ENCODE measurements around the gene GPR158.

Gene GPR158

DNA sequence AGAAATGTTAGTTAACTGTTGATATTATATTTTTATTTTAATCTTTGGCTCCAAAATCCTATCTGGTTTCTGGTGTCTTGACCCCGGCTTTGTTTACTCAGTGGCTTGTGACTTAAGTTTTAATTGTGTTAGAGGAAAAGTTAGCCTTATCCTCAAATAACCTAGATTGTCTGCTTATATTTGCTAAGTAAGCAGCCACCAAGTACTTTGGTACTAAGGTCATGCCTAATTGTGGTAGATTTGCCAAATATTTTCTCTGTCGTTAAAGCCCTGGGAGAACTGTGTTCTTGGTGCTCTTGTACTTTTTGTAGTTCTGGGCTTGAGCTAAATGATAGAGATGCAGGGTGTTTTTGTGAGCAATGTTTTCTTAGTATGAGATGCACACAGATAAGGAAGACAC lies 34.8 kb downstream of the GPR158 start:
- DNase-seq: no peak

DNA sequence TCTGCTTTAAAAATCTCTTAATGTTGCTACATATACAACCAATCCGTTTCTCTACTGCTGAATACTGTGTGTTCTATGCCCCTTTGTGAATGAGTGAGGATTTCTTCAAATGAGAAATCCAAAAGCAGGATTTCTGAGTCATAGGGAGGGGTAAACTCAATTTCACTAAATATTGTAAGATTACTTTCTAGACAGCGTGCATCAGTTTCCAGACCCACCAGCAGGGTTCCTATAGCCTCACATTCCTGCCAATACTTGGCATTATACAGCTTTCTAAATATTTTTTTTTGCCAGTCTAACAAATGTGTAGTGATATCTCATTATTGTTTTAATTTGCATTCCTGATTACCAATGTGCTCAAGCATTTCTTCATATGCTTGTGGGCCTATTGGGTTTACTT lies 35.5 kb downstream of the GPR158 start:
- DNase-seq: no peak

DNA sequence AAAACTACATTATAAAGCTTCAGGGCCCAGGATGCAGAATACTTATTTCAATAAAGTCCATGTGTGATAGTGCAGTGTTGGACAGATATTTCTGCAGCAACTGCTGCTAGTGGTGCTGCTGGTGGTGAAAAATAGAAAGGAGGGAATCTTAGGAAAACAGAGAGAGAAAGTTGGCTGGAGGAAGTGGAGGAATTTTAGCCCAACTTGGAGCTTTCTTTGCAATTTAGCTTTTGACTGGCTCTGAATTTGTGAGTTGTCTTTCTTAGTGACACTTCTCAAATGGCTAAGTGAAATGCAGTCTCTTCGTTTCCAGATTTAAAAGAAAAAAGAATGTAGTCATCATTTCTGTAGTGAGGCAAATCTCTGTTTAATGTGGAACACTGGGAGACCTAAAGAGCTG lies 45.4 kb downstream of the GPR158 start:
- DNase-seq: no peak

DNA sequence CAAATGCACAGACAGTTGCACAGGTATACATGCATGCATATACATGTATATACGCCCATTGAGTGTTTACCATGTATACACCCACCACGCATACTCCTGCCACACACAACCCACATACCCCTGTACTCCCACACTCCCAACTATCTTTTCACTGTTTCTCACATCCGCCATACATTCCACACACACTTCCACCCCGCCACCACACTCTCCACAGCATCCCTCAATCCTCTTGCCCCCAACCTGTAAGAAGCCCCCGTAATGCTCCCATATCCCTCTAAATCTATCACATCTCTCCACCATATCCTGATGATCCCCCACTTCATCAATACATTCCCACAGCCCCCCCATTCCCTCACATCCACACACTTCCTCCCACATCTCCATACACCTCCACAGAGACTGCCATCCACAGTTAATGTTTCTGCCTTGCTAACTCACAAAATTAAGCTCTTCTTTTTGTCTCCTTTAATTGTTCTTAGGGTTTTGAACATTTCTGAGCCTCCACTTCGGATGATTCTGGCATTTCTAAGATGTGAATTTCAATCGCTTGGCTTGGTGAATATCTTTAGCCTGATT lies 47.4 kb downstream of the GPR158 start:
- DNase-seq: no peak

DNA sequence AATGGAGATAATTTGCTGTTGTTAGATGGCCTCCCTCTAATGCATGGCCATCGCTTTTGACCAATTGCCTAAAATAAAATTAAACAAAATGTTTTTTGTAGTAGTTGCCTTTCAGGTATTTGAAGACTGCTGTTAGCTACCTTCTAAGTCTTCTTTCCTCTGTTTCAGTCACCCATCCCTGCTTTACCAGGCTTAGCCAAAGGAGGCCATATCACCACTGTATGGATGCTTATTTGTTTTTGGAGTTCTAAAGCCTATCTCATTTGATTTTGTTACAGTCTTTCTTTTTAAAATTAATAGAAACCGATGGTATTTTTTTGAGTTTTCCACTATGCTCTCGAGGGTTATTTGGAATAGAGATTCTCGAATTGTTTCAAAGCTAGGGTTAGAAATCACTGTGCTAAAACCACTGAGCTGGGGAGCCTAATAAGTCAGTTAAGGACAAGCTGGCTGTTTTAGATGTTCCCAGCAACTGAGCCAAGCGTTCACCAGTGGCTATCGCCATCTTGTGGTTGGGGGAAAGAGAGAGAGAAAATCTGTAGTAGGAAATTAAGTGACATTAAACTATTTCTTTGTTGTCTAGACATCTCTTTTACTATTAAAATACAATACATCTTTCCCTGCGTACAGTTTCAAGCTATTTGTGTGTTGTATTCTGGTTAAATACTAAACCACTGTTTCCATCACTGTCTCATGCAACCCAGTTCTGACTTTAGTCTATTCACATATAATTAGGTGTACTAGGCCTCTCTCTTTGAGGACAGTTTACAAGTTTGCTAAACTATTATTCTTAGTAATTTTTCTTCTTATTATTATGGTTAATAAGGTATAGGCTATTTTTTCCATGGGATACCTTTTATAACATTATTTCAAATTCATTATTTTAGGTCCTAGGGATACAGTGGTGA lies 52.2 kb downstream of the GPR158 start:
- no peak for DNase-seq

DNA sequence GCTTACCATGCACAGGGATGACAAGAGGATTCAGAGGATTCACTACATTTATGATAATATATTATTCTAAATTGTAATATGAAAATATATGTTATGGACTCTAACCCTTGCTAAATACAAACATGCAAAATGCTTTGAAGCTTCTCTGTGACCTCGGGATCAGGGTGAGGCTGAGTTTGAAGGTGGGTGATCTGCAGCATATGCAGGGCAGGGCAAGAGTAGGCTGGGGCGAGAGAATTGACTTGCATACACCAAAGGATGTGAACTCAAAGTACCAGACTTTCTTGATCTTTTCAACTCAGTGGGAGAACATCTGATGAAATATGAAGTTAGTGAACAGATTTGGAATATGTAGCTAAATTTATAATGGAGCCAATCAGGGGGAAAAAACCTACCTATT lies 57.0 kb downstream of the GPR158 start:
- no peak for DNase-seq

DNA sequence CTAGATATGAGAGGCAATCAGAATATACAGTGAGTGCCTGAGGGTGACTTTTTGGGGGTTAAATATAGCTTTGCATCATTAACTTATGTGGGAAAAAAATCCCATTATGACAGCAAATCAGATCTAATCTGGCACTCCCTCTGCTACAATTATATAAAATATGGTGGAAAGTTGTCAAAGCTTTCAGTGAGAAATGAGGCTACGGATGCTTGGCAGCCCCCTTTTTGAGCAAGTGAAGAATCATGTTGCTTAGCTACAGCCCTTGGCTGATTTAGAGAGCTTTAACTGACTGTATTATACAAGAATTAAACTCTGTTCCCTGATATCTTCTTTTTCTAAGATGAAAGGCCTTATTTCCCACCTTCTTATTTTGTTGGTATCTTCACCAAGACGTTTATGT lies 57.4 kb downstream of the GPR158 start:
- DNase-seq: no peak

DNA sequence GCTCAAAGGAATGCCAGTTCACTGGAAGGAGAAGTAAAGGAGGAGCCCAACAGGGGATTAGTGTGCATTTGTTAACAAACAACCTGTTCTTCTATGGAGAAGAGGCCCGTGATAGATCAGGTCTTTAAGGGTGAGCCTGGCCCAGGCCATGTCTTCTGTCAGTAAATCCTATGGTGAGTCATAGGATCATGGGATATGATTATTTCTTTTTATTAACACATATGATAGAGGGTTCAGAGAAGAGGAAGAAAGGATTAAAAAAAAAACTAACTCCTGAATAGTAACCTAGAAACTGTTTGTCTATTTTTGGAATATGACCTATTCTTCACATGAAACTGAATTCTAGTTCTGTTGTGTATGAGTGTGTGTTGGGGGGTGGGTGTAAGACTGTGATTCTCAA lies 70.4 kb downstream of the GPR158 start:
- no peak for DNase-seq

DNA sequence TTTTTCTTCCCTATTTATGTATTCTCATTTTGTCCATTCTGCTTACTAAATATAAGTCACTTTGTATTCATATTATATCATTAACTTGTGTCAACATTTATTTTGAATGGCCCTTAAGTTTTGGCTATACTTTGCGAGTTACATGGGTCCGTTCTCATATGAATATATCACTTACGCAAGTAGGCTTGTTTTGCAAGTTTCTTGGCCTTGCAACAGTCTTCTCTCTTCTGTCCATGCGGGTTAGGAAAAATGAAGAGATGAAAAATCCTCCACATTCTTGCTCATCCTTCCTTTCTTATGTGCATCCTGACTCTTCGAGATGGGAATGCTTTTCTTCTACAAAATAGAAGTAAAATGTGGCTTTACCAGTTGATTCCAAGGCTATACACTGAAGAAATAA lies 82.8 kb downstream of the GPR158 start:
- DNase-seq: no peak

DNA sequence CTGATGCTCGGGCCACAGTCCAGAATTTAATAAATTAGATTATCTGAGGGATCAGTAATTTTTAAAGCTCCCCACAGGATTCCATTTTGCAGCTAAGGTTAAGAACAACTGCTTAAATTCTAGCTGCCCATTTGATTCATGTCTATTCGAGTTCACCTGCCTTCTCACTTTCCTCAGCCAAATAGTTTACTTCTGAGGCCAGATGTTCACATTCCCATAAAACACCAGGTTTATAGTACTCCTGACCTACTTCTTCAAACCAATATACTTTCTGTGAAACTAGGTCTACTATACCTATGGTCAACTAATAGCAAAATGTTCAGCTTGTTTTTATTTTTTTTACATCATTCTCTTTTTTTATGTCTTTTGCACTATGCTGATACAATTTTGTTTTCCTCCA lies 86.3 kb downstream of the GPR158 start:
- no peak for DNase-seq

DNA sequence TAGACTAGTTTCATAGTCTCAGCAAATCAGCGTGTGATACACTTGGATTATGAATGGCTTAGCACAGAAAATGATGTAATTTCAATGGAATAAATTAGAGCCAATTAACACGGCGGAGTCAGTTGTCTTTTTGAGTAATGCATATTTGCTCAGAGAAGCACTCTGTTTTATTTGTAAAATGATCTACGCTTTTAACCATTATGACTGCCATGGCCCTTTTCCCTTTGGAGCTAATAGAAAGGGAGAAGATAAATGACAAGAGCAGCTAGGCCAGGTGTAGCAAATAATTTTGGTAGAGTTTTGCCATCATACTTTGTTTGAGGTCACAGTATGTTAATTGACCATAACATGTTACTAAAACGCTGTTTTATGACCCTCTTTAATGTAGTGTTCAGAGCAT lies 86.8 kb downstream of the GPR158 start:
- DNase-seq: no peak

DNA sequence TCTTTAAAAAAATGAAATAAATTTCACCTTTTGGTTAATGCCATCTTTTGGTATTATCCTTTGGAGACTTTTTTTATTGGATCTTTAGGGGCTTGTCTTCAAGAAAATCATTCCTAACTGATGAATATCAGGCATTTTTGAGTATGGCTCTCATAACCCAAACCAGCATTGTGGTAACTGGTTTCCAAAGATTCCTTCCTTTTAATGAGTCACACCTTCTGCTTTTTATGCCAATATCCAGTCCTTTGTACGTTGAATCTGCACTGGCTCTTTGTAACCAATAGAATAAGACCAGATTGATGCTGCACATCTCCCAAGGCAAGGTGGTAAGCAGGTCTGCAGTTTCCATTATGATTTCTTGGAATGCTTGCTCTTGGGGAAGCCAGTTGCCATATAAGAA lies 89.1 kb downstream of the GPR158 start:
- DNase-seq: no peak

DNA sequence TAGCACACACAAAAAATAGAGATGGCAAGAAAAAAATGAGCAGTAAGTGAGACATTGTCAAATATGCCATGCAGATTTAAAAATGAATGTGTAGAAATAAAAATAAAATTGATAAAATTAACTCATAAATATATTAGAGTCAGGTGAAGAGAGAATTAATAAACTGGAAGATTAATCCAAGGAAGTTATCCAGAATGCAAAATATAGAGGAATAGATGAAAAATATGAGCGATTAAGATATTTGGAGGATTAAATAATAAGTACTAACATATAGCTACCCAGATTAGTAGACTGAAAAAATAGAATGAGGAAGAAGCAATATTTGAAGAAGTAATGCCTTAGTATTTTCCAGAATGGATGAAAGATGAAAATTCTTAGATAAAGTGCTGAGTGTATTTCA lies 103.4 kb downstream of the GPR158 start:
- DNase-seq: no peak

DNA sequence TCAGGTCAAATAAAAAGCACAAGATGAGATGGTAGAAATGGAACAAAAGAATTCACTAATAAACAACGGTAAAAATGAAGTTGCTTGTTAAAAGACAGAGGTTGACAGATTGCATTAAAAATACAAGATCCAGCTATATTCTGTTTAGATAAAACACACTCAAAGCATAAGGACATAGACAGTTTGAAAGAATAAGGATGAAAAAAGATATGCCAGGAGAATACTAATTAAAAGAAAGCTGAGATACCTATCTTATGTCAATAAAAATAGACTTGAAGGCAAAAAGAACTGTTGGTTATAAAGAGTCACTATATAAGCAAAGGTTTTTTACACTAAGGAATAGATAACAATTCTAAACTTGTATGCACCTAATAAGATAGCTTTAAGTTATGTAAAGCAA lies 105.3 kb downstream of the GPR158 start:
- DNase-seq: no peak

DNA sequence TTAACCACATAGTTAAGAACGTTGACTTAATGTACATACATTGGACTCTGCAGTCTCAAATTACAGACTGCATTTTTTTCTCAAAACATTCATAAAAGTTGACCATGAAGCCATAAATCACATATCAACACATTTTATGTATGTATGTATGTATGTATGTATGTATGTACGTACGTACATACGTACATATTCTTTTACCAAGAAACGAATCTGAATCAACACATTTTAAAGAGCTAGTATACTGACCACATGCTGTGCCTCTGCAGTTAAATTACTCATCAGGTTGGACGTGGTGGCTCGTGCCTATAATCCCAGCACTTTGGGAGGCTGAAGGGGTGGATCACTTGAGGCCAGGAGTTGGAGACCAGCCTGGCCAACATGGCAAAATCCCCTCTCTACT lies 105.8 kb downstream of the GPR158 start:
- DNase-seq: no peak

DNA sequence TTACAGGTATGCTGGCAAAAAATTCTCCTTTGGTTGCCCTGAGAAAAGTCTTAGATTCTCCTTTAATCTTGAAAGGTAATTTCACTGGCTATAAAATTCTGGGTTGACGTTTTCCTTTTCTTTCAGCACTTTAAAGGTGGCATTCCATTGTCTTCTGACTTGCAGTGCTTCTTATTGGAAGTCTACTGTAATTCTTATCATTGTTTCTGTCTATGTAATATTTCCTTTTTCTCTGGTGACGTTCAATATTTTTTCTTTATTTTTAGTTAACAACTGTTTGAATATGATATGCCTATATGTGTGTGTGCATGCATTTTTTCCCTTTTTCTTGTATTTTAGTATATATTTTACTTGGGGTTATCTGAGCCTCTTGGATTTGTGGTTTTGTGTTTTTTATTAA lies 111.0 kb downstream of the GPR158 start:
- no peak for DNase-seq

DNA sequence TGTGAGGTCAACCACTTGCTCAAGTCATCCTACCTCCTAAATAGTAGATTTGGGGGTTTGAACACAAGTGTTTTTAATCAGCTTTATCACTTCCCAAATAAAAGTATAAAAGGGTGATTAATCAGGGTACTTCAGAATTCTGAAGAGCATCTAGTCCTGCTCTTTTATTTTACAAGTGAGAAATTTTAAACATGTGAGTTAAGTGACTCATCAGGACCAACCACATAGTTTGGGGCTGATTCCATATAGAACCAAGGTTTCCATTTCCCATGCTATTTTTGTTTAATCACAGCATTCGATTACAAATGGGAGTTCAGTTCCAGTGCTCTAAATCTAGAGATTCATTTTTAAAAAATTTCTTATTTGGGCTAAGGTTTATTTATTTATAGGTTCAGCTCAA lies 113.4 kb downstream of the GPR158 start:
- no peak for DNase-seq

DNA sequence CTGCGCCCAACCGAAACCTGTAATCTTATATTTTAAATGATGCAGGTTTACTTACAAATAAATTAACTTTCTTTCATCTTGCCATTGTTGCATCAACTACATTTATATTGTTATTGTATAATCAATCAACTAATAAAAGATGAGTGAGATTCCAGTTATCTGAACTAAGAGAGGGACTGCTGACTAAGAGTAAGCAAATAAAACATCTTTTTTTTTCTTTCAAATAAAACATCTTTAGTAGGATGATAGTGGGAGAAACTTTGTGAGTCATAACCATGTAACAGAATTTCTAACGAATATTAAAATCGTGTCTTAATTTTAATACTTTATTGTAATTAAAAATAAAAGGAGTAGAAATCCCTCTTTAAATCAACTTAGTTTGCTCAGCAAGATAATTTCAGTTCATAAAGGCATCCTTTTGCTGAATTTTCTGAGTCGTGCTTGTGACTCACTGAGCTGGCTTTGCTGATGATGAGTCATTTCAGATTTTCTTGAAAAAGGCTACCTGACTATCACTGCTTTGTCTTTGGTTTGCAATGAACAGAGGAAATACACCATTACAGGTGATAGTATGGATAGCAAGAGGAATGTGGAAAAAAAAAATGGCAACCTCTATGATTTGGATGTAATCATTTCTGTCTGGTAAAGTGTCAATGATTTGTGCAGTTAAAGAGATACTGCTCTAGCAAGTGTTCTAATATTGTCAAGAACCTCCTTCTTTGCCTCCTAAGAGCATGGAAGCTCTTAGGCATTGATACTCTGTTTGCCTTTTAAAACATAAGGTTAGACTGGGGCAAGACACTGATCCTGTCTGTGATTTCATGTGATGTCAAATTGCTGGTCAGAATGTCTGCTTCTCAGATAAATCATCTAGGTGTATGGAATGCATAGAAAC lies 119.5 kb downstream of the GPR158 start:
- DNase-seq: no peak

DNA sequence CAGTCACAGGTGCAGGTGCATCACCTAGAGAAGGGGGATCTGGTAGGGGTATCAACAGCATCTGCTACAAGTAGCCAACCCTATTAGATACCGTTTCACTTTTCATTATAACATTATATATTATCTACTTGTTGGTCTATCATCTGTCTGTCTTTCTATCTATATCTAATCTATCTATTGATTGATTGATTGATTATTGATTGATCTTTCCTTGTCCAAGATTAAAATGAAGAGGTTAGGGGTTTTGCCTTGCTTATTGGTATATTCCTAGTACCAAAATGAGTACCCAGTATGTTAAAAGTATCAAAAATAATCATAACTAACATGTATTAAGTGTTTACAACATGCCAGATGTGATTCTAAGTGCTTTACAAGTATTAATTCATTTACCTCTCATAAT lies 121.5 kb downstream of the GPR158 start:
- no peak for DNase-seq

DNA sequence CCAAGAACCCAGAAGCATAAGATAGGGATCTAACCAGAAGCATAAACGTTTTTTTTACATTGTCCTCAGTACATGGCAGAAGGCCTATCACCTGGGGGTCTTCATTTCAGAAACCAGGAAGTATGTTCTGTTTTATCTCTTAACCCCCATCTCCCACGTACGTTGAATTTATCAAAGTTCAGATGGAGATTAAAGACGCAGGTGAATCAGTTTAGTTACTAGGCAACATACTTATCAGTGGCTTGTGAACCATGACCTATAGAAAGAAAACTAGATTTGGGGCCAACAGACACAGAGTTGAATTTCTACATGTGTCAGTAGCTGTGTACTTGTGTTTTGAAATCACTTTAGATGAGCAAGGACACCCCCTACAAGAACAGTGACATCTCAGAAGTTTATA lies 122.7 kb downstream of the GPR158 start:
- DNase-seq: no peak

DNA sequence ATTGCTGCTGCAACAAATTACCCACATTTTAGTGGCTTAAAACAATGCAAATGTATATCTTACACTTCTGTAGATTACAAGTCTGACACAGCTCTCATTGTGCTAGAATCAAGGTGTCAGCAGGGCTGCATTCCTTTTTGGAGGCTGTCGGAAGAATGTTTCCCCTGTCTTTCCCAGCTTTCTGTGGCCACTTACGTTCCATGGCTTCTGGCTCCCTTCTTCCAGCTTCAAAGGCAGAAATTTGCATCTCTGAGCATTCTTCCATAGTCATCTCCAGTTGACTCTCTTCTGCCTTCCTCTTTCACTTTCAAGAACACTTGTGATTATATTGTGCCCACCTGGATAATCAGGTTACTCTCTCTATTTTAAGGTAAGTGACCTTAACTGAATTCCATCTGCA lies 125.3 kb downstream of the GPR158 start:
- no peak for DNase-seq

DNA sequence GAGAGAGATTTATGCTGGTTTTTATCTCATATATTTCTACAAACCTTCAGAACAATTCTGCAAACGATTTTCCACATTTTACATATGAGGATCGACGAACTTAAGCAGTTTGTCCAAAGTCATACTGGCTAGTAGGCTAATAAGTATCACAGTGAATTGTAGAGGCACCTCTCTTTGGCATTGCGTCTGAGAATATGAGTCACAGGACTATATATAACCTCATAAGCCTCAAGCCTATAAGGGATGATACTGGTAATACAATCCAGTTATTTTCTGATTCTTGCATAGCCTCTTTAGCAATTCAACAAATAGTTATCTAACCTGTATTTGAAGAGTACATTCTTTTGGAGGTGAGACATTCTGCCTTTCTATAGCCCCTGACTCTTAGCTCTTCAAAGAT lies 129.8 kb downstream of the GPR158 start:
- DNase-seq: no peak

DNA sequence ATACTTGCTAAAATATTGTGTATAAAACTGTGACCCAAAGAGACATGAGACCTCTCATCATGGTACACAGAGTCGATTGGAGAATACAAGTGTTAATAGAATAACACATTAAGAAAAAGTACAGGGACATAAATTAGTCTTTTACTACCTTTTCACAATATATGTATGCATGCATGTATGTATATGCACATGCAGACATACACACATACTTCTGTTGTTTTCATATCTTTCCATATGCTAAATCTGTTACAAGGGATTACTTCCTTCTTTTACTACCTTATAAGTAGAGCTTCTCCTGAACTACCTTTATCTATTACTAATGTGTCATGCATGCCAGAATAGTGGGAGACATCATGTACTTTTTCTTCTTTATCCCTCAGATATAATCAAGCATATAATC lies 131.6 kb downstream of the GPR158 start:
- no peak for DNase-seq

DNA sequence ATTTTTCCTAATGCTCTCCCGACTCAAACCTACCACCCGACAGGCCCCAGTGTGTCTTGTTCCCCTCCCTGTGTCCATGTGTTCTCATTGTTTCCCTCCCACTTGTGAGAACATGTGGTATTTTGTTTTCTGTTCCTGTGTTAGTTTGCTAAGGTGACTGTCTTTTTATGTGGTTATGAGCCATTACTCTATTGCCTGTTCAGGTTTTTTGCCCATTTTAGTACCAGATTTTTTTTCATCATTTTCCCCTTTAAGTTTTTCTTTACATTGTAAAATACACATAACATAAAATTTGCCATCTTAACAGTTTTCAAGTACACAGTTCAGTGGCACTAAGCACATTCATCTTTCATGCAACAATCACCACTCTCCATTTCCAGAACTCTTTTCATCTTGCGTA lies 133.5 kb downstream of the GPR158 start:
- DNase-seq: no peak
